Activated CD8-positive, alpha-beta memory T cell treated with anti-CD3 and anti-CD28 coated beads, Interleukin-2, amount 10 ng/mL, durations not matched to agents 7 days and 5 days (primary cell): Measurements from ENCODE around the gene TENM4. TPM values are rescaled to one million over a fixed set of nuclear protein-coding genes. Genes with fewer than 3 reads are reported as not detected.
"Not testable (repeated sequence)": the region's sequence is repeated elsewhere in the genome, so short reads cannot be mapped to it uniquely, and the experiment has no call there.

ENCODE experiments used
- ATAC-seq: fragments of 150-1000 bp; cut with Tn5 transposase; one replicate; pipeline ENCODE4 v1.10.0; 2021; ENCODE audit warnings: moderate library complexity
- CTCF ChIA-PET: fragments of 350-600 bp; sonication (Branson Sonifier 250); formaldehyde crosslinking; loops from one replicate; lab custom pipeline; 2021; ENCODE audit warnings: antibody characterized with exemption; lab: Charles Lee
- DNase-seq: peaks from one replicate; pipeline ENCODE4 v3.0.0-alpha.2; 2020
- H3K27ac Mint-ChIP-seq: one replicate; pipeline ENCODE4 v1.8.0; 2021; ENCODE audit warnings: mild to moderate bottlenecking, mixed read lengths
- H3K27me3 Mint-ChIP-seq: one replicate; pipeline ENCODE4 v1.8.0; 2021; ENCODE audit warnings: mixed read lengths
- H3K36me3 Mint-ChIP-seq: one replicate; pipeline ENCODE4 v1.8.0; 2021; ENCODE audit warnings: mild to moderate bottlenecking, mixed read lengths
- H3K4me1 Mint-ChIP-seq: one replicate; pipeline ENCODE4 v1.8.0; 2021; ENCODE audit warnings: mixed read lengths
- H3K4me3 Mint-ChIP-seq: one replicate; pipeline ENCODE4 v1.8.0; 2021; ENCODE audit warnings: mild to moderate bottlenecking, moderate library complexity, mixed read lengths
- H3K9me3 Mint-ChIP-seq: one replicate; pipeline ENCODE4 v1.8.0; 2022; ENCODE audit warnings: low read depth, mixed read lengths
- total RNA-seq, 2 experiments: library from RNA; stranded (reverse); gene quantifications; one replicate each; pipeline ENCODE4 v1.2.3, GENCODE V29; 2021

TENM4 gene
- total RNA-seq, 2 experiments from 2014 or later: not detected

GRCh38 chr11:78646564-78647185 is 794.2 kb downstream of the TENM4 start:
- Mint-ChIP-seq H3K27ac (no peak overlapping the region), H3K27me3 (peaks cover under 1% of the 10 kb centered on the region), H3K9me3 (no peaks in the 10 kb centered on the region), H3K4me3 (no peak overlapping the region), H3K4me1 (peaks cover 17% of the 10 kb centered on the region), H3K36me3 (no peaks in the 10 kb centered on the region)
- ATAC-seq (peak; percentile 59), DNase-seq (peak; percentile 72)
- CTCF ChIA-PET: interaction anchor here (0.6 to 5.5 kb wide), 22 partner anchors 9 to 921 kb away, joined by 3 to 48 read pairs (median 4); no protein-coding TSS in a partner anchor

- Mint-ChIP-seq H3K9me3 (no peaks in the 10 kb centered on the region), H3K27ac (peak overlapping the region; percentile 75), H3K36me3 (no peaks in the 10 kb centered on the region), H3K27me3 (peaks cover 4% of the 10 kb centered on the region), H3K4me3 (peak overlapping the region; percentile 22), H3K4me1 (peaks cover 17% of the 10 kb centered on the region)
- CTCF ChIA-PET: interaction anchor here (0.6 to 5.5 kb wide), 46 partner anchors 9 to 949 kb away, joined by 3 to 48 read pairs (median 3); no protein-coding TSS in a partner anchor
- peak; percentile 91 for ATAC-seq
- DNase-seq: peak; percentile 81
Observed at GRCh38 chr11:78645226-78646202, 795.3 kb downstream of the TENM4 start.

- CTCF ChIA-PET: interaction anchor here (5.5 kb wide), 1 partner anchor 71 kb away, joined by 48 read pairs; no protein-coding TSS in a partner anchor
Observed at GRCh38 chr11:78643676-78644056, 797.2 kb downstream of the TENM4 start.

GRCh38 chr11:78642979-78643675 is 797.7 kb downstream of the TENM4 start:
- Mint-ChIP-seq H3K4me3 (no peak overlapping the region), H3K4me1 (peaks cover 17% of the 10 kb centered on the region), H3K36me3 (no peaks in the 10 kb centered on the region), H3K27ac (peak overlapping the region; percentile 50), H3K27me3 (peaks cover 4% of the 10 kb centered on the region), H3K9me3 (no peaks in the 10 kb centered on the region)
- no peak for DNase-seq
- CTCF ChIA-PET: no interaction called here
- no peak for ATAC-seq

More at GRCh38 chr11:78643676-78644056, 797.2 kb downstream of the TENM4 start:
- Mint-ChIP-seq H3K9me3 (no peaks in the 10 kb centered on the region), H3K4me1 (peaks cover 17% of the 10 kb centered on the region), H3K27me3 (peaks cover 4% of the 10 kb centered on the region), H3K4me3 (no peak overlapping the region), H3K27ac (no peak overlapping the region), H3K36me3 (no peaks in the 10 kb centered on the region)
- ATAC-seq (no peak), DNase-seq (no peak)

- no peak overlapping the region for H3K27ac Mint-ChIP-seq
- DNase-seq: no peak
- H3K36me3 Mint-ChIP-seq: no peaks in the 10 kb centered on the region
- H3K4me3 Mint-ChIP-seq: no peak overlapping the region
- CTCF ChIA-PET: interaction anchor here (1.0 kb wide), 1 partner anchor 74 kb away, joined by 3 read pairs; no protein-coding TSS in a partner anchor
- peaks cover 14% of the 10 kb centered on the region for H3K4me1 Mint-ChIP-seq
- no peak for ATAC-seq
- peaks cover 4% of the 10 kb centered on the region for H3K27me3 Mint-ChIP-seq
- H3K9me3 Mint-ChIP-seq: no peaks in the 10 kb centered on the region
Observed at GRCh38 chr11:78641541-78641940, 799.3 kb downstream of the TENM4 start.

- ATAC-seq (no peak), DNase-seq (peak; percentile 39)
- CTCF ChIA-PET: no interaction called here
- Mint-ChIP-seq H3K27ac (no peak overlapping the region), H3K4me1 (peaks cover 17% of the 10 kb centered on the region), H3K36me3 (peaks cover 3% of the 10 kb centered on the region), H3K4me3 (no peak overlapping the region), H3K9me3 (peaks cover 5% of the 10 kb centered on the region), H3K27me3 (peaks cover 4% of the 10 kb centered on the region)
Observed at GRCh38 chr11:78638704-78639380, 802.0 kb downstream of the TENM4 start.

- H3K4me3 Mint-ChIP-seq, CTCF ChIA-PET, H3K36me3 Mint-ChIP-seq, H3K9me3 Mint-ChIP-seq, H3K27me3 Mint-ChIP-seq, ATAC-seq, H3K27ac Mint-ChIP-seq, DNase-seq, H3K4me1 Mint-ChIP-seq: not testable (repeated sequence)
Observed at GRCh38 chr11:78637527-78637926, 803.3 kb downstream of the TENM4 start.

- Mint-ChIP-seq H3K36me3 (peaks cover 3% of the 10 kb centered on the region), H3K4me1 (peaks cover 10% of the 10 kb centered on the region), H3K27me3 (no peaks in the 10 kb centered on the region), H3K9me3 (peaks cover 5% of the 10 kb centered on the region), H3K27ac (no peak overlapping the region), H3K4me3 (no peak overlapping the region)
- CTCF ChIA-PET: interaction anchor here (2.5 kb wide), 1 partner anchor 10 kb away, joined by 16 read pairs; no protein-coding TSS in a partner anchor
- peak; percentile 58 for ATAC-seq
- no peak for DNase-seq
Observed at GRCh38 chr11:78635814-78636506, 804.9 kb downstream of the TENM4 start.

- Mint-ChIP-seq H3K4me3 (no peak overlapping the region), H3K27me3 (no peaks in the 10 kb centered on the region), H3K27ac (no peak overlapping the region), H3K4me1 (peaks cover 10% of the 10 kb centered on the region), H3K9me3 (peaks cover 12% of the 10 kb centered on the region), H3K36me3 (peaks cover 3% of the 10 kb centered on the region)
- CTCF ChIA-PET: interaction anchor here (1.5 kb wide), 1 partner anchor 12 kb away, joined by 6 read pairs; no protein-coding TSS in a partner anchor
- ATAC-seq: no peak
- no peak for DNase-seq
Observed at GRCh38 chr11:78633516-78634310, 807.1 kb downstream of the TENM4 start.

GRCh38 chr11:78630561-78631303 is 810.1 kb downstream of the TENM4 start:
- CTCF ChIA-PET: no interaction called here
- no peak overlapping the region for H3K4me3 Mint-ChIP-seq
- H3K36me3 Mint-ChIP-seq: peaks cover 3% of the 10 kb centered on the region

GRCh38 chr11:78630155-78630554 is 810.7 kb downstream of the TENM4 start:
- CTCF ChIA-PET: no interaction called here

More at GRCh38 chr11:78630561-78631303, 810.1 kb downstream of the TENM4 start:
- Mint-ChIP-seq H3K9me3 (peaks cover 12% of the 10 kb centered on the region), H3K4me1 (peaks cover 3% of the 10 kb centered on the region), H3K27ac (no peak overlapping the region), H3K27me3 (peaks cover 13% of the 10 kb centered on the region)
- DNase-seq (no peak), ATAC-seq (no peak)

More at GRCh38 chr11:78630155-78630554, 810.7 kb downstream of the TENM4 start:
- DNase-seq (no peak), ATAC-seq (no peak)
- Mint-ChIP-seq H3K4me1 (peaks cover 2% of the 10 kb centered on the region), H3K27ac (no peak overlapping the region), H3K9me3 (peaks cover 11% of the 10 kb centered on the region), H3K36me3 (peaks cover 3% of the 10 kb centered on the region), H3K27me3 (peaks cover 15% of the 10 kb centered on the region), H3K4me3 (no peak overlapping the region)
